Measurements from ENCODE around the gene CRADD.
A peak's percentile ranks its signal among the peaks of the same experiment; 100 is the strongest.

The CRADD gene

DNA sequence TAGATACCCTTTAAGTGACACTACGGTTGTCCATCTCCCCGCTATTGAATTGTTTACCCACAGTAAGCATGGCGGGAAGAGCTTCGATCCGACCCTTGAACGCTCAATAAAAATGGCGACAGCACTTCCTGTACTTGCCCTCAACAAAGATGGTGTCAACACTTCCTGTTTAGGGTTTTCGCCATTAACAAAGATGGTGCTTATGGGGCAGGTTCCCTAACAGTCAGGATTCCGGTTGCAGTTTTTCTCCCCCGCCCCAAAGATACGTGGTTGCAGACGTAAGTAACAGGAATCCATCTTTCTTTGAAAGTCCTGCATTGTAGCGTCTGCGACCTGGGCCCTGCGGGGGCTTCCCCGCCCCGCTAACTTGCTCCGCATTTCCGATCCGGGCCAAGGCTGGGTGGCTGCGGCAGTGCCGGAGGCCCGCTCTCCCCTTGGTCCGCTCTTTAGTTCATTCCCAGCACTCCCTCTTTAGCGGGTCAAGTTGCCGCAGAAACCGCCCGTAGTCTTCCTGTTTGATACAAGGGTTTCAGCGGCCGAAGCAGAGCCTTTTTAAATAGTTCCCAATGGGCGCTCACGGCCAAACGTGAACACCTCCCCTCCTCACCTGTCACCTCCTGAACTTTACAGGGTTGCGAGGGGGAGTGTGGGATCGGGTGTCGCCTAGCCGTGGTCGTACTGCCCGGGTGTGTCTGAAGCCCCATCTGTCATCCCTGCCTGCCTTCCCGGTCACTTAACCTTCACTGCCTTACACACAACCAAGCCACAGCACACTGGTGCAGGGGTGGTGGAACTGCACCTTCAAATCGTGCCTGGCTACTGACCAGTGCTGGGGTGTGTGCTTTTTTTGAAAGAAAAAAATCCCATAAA, at the start of gene CRADD (continued):
- TF ChIP-seq ZNF529 (tag by site-specific recombination; IDR thresholded peaks at IDR 0.05; ENCODE audit: insufficient replicate concordance) = no peak
- no peak for TF ChIP-seq ZNF423 (tag by site-specific recombination; IDR thresholded peaks at IDR 0.05)
- no peak for TF ChIP-seq ZNF521 (tag by site-specific recombination; IDR thresholded peaks at IDR 0.05)
- TF ChIP-seq ZNF639 (tag by site-specific recombination; IDR thresholded peaks at IDR 0.05) = peak; percentile 63; the same call in 1 of the 2 replicates
- TF ChIP-seq ZBTB7A (tag by site-specific recombination; IDR thresholded peaks at IDR 0.05; ENCODE audit: low read depth) = no peak
- no peak for TF ChIP-seq BCL11A (tag by site-specific recombination; IDR thresholded peaks at IDR 0.05; ENCODE audit: low read depth)
- TF ChIP-seq, protein P1, sequence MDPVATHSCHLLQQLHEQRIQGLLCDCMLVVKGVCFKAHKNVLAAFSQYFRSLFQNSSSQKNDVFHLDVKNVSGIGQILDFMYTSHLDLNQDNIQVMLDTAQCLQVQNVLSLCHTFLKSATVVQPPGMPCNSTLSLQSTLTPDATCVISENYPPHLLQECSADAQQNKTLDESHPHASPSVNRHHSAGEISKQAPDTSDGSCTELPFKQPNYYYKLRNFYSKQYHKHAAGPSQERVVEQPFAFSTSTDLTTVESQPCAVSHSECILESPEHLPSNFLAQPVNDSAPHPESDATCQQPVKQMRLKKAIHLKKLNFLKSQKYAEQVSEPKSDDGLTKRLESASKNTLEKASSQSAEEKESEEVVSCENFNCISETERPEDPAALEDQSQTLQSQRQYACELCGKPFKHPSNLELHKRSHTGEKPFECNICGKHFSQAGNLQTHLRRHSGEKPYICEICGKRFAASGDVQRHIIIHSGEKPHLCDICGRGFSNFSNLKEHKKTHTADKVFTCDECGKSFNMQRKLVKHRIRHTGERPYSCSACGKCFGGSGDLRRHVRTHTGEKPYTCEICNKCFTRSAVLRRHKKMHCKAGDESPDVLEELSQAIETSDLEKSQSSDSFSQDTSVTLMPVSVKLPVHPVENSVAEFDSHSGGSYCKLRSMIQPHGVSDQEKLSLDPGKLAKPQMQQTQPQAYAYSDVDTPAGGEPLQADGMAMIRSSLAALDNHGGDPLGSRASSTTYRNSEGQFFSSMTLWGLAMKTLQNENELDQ (tag by site-specific recombination; IDR thresholded peaks at IDR 0.05; ENCODE audit: low read depth) = no peak
- TF ChIP-seq ZNF112 (tag by site-specific recombination; IDR thresholded peaks at IDR 0.05) = no peak
- TF ChIP-seq, protein P2, sequence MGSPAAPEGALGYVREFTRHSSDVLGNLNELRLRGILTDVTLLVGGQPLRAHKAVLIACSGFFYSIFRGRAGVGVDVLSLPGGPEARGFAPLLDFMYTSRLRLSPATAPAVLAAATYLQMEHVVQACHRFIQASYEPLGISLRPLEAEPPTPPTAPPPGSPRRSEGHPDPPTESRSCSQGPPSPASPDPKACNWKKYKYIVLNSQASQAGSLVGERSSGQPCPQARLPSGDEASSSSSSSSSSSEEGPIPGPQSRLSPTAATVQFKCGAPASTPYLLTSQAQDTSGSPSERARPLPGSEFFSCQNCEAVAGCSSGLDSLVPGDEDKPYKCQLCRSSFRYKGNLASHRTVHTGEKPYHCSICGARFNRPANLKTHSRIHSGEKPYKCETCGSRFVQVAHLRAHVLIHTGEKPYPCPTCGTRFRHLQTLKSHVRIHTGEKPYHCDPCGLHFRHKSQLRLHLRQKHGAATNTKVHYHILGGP (tag by site-specific recombination; IDR thresholded peaks at IDR 0.05) = no peak
- no peak for TF ChIP-seq ZNF785 (tag by site-specific recombination; IDR thresholded peaks at IDR 0.05)
- TF ChIP-seq, protein P3, sequence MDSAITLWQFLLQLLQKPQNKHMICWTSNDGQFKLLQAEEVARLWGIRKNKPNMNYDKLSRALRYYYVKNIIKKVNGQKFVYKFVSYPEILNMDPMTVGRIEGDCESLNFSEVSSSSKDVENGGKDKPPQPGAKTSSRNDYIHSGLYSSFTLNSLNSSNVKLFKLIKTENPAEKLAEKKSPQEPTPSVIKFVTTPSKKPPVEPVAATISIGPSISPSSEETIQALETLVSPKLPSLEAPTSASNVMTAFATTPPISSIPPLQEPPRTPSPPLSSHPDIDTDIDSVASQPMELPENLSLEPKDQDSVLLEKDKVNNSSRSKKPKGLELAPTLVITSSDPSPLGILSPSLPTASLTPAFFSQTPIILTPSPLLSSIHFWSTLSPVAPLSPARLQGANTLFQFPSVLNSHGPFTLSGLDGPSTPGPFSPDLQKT (IDR thresholded peaks at IDR 0.05; ENCODE audit: borderline replicate concordance, low read depth, low read length) = no peak
- peak; percentile 83 for TF ChIP-seq SP3 (tag by site-specific recombination; IDR thresholded peaks at IDR 0.05)
- no peak for TF ChIP-seq ZNF677 (tag by site-specific recombination; IDR thresholded peaks at IDR 0.05)
- TF ChIP-seq, protein P4, sequence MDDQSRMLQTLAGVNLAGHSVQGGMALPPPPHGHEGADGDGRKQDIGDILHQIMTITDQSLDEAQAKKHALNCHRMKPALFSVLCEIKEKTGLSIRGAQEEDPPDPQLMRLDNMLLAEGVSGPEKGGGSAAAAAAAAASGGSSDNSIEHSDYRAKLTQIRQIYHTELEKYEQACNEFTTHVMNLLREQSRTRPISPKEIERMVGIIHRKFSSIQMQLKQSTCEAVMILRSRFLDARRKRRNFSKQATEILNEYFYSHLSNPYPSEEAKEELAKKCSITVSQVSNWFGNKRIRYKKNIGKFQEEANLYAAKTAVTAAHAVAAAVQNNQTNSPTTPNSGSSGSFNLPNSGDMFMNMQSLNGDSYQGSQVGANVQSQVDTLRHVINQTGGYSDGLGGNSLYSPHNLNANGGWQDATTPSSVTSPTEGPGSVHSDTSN (CRISPR knock-in tag; IDR thresholded peaks at IDR 0.05) = no peak
- no peak for TF ChIP-seq ZNF701 (tag by site-specific recombination; IDR thresholded peaks at IDR 0.05)
- peak; percentile 99 for TF ChIP-seq ZNF335 (tag by site-specific recombination; conservative IDR thresholded peaks at IDR 0.05)
- 0 out of 2 replicates have a peak, but pooled peaks have one; percentile 12 for TF ChIP-seq REPIN1 (tag by site-specific recombination; IDR thresholded peaks at IDR 0.05; ENCODE audit: low read depth)
- no peak for TF ChIP-seq IKZF3 (tag by site-specific recombination; IDR thresholded peaks at IDR 0.05)
- no peak for TF ChIP-seq ZNF645 (tag by site-specific recombination; IDR thresholded peaks at IDR 0.05)
- peak; percentile 81 for TF ChIP-seq ZNF501 (tag by site-specific recombination; IDR thresholded peaks at IDR 0.05)
- TF ChIP-seq ZNF184 (tag by site-specific recombination; IDR thresholded peaks at IDR 0.05) = no peak
- no peak for TF ChIP-seq ZNF658 (tag by site-specific recombination; IDR thresholded peaks at IDR 0.05)
- TF ChIP-seq, protein P5, sequence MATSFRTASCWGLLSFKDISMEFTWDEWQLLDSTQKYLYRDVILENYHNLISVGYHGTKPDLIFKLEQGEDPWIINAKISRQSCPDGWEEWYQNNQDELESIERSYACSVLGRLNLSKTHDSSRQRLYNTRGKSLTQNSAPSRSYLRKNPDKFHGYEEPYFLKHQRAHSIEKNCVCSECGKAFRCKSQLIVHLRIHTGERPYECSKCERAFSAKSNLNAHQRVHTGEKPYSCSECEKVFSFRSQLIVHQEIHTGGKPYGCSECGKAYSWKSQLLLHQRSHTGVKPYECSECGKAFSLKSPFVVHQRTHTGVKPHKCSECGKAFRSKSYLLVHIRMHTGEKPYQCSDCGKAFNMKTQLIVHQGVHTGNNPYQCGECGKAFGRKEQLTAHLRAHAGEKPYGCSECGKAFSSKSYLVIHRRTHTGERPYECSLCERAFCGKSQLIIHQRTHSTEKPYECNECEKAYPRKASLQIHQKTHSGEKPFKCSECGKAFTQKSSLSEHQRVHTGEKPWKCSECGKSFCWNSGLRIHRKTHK (tag by site-specific recombination; IDR thresholded peaks at IDR 0.05) = no peak
- TF ChIP-seq, protein P6, sequence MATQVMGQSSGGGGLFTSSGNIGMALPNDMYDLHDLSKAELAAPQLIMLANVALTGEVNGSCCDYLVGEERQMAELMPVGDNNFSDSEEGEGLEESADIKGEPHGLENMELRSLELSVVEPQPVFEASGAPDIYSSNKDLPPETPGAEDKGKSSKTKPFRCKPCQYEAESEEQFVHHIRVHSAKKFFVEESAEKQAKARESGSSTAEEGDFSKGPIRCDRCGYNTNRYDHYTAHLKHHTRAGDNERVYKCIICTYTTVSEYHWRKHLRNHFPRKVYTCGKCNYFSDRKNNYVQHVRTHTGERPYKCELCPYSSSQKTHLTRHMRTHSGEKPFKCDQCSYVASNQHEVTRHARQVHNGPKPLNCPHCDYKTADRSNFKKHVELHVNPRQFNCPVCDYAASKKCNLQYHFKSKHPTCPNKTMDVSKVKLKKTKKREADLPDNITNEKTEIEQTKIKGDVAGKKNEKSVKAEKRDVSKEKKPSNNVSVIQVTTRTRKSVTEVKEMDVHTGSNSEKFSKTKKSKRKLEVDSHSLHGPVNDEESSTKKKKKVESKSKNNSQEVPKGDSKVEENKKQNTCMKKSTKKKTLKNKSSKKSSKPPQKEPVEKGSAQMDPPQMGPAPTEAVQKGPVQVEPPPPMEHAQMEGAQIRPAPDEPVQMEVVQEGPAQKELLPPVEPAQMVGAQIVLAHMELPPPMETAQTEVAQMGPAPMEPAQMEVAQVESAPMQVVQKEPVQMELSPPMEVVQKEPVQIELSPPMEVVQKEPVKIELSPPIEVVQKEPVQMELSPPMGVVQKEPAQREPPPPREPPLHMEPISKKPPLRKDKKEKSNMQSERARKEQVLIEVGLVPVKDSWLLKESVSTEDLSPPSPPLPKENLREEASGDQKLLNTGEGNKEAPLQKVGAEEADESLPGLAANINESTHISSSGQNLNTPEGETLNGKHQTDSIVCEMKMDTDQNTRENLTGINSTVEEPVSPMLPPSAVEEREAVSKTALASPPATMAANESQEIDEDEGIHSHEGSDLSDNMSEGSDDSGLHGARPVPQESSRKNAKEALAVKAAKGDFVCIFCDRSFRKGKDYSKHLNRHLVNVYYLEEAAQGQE (tag by site-specific recombination; IDR thresholded peaks at IDR 0.05) = no peak
- TF ChIP-seq ZIC2 (tag by site-specific recombination; IDR thresholded peaks at IDR 0.05) = 0 out of 2 replicates have a peak, but pooled peaks have one; percentile 18

Data from HEK293 (cell line).